Epidermal melanocyte (primary cell): ENCODE data around the gene LY6G5C.

Experiments
- DNase-seq: peaks from one replicate; pipeline ENCODE4 v3.0.0; 2011; ENCODE audit warnings: low spot score; ENCODE audit not compliant: insufficient read length

LY6G5C gene

DNA sequence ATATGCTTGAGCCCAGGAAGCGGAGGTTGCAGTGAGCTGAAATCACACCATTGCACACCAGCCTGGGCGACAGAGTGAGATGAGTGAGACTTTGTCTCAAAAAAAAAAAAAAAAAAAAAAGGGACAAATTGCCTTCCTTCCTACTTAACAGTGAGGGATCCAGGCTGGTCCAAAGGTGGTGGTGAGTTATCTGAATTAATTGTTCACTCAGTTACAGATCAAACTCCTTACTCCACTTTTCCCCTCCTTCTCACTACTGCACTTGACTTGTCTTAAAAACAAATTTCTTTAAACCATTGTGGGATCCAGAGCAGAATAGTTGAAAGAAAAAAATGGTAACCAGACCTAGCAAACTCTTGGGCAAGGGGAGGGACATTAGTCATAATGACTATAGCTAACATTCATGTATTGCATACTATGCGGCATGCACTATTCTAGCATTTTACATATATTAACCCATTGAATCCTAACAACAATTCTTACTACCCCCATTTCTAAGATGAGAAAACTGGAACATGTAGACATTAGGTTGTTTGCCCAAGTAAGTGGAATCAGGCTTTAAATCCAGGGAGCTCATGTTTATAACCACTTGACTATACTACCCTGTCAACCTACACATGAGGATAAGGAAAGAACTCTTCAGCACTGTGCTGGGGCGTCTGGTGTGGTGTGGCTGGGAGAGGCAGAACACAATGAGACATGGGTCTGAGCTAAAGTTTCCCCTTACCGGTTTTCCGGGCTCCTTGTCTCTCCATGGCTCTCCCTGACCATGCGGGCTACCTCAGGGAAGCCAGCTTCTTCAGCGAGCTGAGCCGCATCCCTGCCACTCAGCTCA is 17.5 kb downstream of the LY6G5C start:
- DNase-seq = no peak

DNA sequence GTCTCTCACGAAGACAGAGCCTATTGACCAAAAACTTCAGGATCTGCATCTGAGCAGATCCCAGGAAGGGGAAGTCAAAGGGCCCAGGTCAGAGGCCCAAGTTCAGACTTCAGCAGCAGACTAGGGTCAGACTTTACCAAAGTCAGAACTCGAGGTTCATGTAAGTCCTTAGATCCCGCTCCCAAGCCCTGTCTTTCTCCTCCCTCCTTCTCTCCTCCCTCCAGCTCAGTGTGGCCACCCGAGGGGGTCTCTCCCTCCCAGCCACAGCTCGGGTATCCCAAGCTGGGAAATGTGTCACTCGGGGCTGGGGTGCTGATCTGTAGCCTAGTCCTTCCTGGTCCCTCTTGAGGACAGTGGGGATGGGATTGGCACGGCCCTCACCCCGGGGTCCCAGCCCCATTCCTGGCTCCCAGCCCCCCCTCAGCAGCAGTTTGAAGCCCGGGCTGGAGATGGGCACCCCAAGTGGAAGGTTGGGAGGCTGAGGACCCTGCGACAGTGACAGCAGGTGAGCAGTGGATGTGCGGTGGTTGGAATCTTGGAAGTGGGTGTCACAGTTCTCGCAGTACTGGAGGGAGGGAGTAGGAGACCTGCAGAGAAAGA is 18.6 kb downstream of the LY6G5C start:
- no peak for DNase-seq

DNA sequence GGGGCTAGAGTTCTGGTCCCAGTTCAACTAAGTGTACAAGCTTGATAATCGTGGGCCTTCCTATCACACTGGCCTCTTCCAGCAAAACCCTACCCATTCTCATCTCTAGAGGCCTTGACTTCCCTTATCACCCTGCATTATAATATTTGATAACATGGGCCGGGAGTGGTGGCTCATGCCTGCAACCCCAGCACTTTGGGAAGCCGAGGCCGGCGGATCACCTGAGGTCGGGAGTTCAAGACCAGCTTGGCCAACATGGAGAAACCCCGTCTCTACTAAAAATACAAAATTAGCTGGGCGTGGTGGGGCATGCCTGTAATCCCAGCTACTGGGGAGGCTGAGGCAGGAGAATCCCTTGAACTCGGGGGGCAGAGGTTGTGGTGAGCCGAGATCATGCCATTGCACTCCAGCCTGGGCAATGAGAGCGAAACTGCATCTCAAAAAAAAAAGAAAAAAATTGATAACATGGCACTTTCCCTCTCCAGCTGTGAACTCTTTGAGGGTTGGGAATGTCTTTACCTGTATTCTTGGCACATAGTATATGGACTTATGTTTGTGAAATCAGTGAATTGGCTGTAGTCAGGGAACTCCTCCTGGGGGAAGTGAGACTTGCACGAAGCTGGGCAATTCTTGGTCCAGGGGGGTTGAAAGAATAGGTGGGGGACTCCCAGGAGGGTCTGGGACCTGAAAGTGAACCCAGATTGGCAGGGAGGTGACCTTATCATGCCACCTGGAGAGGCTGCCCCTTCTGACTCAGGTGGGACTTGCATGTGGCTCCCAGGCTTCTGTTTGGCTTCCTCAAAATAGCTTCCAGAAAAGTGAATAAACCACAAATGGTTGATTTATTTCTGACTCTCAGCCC is 19.4 kb downstream of the LY6G5C start:
- no peak for DNase-seq

DNA sequence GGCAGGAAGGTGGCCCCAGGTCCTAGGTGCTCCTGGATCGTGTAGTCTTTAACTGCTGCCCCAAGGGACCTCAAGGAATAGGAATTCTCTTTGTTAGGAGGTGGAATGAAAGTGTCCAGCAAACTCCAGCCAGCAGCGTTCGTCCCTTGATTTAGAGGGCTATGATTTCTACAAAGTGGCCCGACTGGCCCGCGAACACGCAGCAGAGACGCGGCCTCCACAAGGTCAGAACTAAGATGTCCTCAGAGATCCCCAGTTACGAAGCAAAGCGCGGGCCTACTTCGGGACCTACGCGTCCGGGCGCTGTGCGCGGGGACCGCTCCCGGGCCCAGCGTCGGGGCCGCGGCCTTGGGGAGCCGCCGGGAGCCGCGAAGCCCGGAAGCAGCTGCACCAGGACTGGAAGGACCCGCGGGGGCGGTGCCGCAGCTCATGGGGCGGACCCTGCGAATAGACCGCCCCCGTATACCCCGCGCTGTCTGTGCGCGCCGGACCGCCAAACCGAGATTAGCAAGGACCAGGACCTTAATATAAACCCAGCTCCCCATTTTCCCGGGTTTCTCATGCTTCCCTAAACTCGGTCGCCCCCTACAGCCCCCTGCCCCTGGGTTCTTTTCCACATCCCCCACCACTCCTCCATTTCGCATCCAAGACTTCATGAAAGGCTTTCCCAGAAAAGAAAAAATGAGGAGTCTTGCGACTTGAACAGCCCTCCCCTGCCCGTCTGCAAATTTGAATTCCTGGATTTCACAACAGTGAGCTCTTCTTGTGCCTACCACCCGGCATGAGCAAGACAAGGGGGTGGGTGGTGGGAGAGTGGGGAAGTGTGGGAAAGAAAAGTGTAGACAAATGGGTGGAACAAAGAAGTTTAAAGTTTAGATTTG is 20.2 kb downstream of the LY6G5C start, which contains the start of gene C6orf47:
C6orf47 (minus strand) TSS at position 398 of the 881 bp plus-strand sequence. CDS start 831 bp downstream, outside the sequence.
- peak; percentile 88 for DNase-seq

DNA sequence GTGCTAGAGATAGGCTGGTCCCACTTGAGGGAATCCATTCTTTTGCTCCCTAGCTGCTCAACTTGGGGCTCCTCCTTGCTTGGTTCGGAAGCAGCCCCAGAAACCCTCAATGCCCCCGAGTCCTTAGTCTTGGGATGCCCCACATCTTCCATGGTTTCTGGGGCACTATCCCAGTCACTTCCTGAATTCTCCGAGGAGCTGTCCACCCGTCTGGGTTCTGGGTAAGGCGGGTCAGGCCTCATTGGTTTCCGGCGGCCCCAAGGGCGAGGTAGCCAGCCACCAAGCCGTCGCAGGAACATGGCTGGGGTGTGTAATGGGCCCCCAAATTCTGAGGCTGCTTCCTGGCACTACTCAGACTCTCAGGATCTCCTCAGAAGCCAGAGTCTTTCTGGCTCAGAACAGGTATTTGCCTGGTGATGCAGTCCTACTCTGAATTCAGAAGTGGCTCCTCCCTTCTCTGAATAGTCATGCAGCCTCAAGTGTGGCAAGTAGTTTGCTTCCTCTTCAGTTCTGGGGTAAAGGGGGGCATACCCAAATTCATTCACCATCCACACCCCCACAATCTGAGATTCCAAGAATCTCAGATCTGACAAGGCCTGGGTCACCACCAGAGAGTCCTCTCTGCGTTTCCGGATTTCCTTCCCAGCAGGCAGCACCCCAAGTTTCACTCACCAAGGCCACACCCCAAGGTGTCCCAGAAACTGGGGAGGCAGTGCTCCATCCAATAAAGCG is 21.1 kb downstream of the LY6G5C start:
- DNase-seq = no peak

DNA sequence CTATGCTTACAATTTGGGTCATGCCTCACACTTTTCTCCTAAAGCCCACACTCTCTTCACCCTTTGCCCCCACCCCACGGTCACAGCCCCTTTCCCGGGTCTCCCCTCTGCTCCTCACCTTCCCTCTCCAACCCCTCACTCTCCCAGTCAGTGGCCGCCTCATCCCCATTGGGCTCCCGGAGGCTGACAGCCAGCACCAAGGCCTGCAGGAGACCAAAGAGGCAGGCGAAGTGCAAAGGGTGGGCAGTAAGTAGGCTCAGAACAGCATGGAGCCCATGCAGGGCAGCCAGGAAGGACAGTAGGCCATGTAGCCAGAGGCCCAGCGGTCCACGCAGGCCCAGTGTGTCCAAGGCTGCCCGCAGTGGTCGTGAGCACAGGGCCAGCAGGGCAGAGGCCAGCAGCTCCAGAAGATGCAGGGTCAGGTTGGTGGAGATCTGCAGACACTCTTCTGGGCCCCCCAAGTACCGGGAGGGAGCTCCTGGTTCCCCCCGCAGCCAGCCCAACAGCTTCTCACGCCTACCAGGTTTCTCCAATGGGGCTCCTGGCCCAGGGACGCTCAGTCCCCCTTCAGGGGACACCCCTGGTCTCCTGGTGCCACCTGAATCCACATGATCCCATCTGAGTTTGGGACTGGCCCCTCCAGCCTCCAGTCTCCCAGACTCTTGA is 21.8 kb downstream of the LY6G5C start:
- no peak for DNase-seq

DNA sequence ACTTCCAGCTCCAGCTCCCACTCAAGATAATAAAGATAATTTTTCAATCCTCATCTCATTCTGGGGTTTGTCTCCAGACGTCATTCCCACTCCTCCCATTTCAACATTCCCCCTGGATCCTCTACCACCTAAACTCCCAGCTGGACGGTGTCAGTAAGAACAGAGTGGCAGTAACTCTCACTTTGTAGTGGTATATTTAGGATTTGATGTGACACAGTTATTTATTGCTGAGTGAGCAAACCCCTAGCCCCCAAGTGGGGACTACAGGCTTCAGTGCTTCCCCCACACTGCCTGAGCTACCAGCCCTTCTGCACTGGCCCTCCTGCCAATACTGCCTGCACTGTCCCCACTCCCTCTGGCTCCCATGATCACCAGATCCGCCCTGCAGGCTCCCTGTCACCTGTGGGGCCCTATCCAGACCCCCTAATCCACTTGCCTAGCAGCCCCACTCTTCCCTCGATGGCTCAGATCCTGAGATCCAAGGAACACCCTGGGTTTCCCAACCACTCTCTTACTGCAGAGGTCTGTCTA is 22.6 kb downstream of the LY6G5C start:
- DNase-seq = no peak

DNA sequence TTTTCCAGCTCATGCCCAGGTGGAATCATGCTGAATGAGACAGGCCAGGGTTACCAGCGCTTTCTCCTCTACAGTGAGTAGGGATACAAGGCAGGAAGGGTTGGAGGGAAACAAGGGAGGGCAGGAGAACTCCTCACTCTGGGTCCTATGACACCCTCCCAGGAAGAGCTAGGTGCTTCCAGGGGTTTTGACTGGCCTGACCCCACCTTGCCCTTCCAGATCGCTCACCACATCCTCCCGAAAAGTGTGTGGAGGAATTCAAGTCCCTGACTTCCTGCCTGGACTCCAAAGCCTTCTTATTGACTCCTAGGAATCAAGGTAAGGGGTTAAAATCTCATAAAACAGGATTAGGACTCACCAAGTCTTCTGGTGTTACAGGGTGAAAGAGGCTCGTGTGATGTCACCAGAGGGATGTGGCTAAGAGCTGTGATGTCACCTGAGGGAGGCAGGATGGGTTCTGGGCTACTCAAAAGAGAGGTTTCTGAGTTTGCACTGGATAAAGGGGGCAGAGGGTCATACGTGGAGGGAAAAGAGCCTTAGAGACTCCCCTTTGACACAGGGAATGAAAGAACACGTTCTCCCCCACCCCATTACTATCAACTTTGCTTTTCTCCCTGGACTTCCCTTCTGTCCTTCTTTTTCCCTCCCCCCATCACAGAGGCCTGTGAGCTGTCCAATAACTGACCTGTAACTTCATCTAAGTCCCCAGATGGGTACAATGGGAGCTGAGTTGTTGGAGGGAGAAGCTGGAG is 23.3 kb downstream of the LY6G5C start:
- DNase-seq = no peak

DNA sequence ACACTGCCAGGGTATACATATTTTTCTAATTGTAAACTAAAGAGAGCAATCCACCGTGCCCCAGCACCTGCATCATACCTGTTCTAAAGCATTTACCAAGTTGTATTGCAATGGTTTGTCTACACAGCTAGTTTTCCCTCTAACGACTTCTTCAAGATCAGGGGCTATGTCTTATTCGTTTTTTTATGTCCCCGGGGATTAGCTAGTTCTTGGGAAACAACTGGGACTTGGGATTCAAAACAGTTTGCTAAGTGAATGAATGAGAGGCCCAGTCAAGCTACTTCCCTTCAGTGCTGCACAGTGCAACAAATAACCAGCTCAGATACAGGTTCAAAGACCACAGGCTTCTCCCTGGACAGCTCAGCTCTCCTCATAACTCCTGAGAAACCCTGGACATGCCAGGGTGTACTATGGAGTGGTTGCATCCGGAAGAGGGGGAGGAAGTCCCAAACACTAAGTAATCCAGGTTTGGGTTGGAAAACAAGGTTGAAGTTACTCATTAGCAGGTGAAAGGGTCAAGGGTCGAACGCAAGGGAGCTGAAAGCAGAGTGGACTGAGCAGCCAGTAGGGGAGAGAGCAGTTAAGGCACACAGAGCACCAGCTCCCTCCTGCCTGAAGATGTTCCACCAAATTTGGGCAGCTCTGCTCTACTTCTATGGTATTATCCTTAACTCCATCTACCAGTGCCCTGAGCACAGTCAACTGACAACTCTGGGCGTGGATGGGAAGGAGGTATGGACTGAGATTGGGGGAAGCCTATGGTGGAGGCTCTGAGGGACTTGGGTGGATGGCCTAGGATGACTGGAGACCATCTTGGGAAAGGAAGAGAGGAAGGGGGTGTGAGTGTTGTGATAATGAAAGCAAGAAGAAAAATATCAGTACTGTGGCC is 25.3 kb downstream of the LY6G5C start, which contains the start of gene APOM:
APOM (plus strand) TSS at position 546 of the 889 bp plus-strand sequence; CDS start at position 619, 73 bp downstream.
- DNase-seq = no peak

DNA sequence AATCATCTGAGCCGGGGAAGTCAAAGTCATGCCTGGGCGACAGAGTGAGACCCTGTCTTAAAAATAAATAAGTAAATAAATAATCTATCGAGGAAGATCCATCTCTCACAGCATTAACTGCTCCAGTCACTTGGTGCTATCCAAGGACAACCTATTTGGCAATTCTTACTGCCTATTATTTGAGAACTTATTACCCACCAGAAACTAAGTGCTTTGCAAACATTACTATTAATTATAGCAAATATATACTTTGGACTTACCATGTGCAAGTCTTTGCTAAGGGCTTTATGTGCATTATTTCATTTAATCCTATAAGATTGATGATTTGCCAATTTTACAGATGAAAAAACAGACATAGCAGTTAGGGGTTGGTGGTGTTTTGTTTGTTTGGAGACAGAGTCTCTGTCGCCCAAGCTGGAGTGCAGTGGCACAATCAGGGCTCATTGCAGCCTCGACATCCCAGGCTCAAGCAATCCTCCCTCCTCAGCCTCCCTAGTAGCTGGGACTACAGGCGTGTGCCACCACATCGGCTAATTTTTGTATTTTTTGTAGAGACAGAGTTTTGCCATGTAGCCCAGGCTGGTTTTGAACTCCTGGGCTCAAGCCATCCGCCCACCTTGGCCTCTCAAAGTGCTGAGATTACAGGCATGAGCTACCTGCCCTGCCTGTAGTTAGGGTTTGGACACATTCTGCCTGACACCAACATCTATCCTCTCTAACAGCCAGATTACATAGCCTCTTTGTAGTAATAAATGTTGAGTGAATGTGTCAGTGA is 26.1 kb downstream of the LY6G5C start:
- no peak for DNase-seq

DNA sequence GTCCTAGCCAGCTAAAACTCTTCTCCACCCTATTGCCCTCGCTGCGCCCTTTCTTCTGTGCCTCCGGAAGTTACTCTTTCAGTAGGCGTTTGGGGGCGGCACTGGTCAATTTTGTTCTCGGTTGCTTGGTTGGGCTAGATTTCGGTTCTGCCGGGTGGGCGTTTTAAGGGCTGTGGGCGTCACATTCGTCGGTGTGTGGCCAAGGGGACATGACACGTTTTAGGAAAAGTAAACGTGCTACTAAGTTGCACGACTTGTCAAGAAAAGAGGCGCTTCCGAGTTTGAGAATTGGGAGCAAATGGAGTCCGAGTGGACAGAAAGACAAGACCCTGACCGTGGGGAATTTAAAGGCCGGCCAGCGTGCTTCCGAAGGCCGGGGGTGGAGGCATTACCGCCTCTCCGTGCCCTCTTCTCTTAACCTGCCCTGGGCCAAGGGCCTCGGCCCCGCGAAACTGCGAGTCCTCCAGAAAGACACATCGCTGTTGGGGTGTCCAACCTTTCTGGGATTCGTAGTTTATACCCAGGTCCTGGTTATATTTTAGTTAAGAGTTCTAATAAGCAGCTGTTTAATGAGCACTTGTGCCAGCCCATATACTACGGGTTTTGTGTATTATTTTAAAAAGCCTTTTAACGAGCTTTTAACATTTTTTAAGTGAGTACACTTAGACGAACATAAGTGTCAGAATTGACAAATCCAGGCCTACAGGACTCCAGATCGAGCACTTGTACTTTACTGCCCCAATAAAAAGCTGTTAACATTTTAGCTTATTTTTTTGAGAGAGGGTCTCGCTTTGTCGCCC is 27.7 kb downstream of the LY6G5C start:
- DNase-seq = peak; percentile 94

DNA sequence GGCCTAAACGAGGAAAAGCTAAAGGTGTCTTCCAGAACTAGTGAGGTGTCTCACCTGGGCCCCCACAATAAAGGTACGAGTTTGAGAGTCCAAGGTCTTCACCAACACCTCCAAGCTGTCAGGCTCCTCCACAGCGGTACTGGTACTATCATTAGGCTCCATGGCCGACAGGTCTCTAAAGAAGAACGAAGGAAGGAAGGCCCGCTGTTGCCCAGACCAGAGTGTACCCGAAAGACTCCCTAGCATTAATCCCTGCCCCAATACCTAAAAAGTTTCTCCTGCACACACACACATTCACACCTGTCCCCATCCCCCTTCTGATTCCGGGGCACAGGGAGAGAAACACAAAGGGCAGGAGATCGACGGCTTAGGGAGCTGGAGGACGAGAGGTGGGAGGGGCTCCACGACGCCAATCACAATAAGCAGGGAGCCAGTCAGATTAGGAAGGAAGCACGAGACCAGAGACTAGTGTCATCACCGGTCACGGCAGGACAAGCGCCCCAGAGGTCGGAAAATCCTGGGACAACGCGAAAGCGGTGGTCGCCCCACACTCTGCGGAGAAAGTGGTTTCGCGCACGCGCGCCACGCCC is 29.2 kb downstream of the LY6G5C start:
- DNase-seq = peak; percentile 85

DNA sequence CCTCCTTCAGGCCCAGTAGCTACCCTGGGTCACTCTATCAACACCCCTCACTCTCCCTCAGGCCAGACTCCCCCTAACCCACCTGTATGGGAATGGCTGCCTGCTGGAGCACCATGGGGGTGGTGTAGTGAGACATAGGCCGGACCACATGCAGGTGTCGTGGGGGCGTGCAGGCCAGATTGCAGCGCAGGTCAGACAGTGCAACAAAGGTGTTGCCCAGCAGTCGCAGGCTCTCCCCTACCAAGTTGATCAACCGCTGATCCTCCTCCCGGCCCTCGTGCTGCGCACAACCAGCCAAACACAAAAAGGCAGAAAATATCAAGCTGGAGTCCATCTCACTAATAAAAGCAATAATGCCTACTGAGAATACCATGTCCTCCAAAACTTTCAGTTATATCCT is 35.5 kb downstream of the LY6G5C start:
- DNase-seq = no peak

DNA sequence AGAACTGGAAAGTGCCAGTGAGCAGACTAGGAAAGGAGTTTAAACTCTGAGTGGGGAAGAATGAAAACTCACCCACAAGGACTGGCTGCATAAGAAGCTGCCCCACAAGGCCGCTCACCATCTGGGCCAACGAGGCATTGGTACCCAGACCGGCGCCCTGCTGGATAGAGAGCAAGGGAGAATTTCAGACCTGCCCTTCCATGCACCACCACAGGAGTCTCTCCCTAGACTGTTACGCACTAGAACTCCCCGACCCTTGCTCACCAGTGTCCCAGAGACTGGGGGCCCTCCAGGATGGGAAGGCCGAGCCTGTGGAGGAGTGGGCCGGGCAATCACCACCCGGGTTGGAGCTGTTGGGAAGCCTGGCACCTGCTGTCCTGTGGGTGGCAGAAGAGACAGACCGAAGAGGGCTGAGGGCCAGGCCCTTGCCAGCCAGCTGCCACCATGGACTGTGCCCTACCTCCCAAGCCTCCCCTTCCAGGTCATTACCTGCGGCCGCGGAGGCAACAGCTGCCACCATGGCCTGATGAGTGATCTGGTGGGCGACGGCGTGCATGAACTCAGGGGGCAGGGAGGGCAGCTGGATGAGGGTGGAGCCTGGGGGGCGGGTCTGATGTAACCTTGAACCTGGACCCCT is 36.9 kb downstream of the LY6G5C start:
- DNase-seq = no peak
